Body of pancreas (tissue), 4 donors: ENCODE measurements around the gene TCF7.

Source experiments
- POLR2A ChIP-seq, 3 donors: fragments of 450-650 bp; IDR thresholded peaks; one replicate each; pipeline ENCODE4 v1.6.1; 2016; ENCODE audit warnings: antibody characterized with exemption in 3 of 3, mild to moderate bottlenecking in 2 of 3
- TF ChIP-seq, protein P1 (sequence below), 7 experiments: fragments of 450-650 bp in 4 of 7; fragments of 200-600 bp in 3 of 7; sonication (generic) in 3 of 7; IDR thresholded peaks; one replicate each; pipeline ENCODE4 v1.5.1; 2016 to 2019; ENCODE audit warnings: antibody characterized with exemption in 7 of 7

DNA sequence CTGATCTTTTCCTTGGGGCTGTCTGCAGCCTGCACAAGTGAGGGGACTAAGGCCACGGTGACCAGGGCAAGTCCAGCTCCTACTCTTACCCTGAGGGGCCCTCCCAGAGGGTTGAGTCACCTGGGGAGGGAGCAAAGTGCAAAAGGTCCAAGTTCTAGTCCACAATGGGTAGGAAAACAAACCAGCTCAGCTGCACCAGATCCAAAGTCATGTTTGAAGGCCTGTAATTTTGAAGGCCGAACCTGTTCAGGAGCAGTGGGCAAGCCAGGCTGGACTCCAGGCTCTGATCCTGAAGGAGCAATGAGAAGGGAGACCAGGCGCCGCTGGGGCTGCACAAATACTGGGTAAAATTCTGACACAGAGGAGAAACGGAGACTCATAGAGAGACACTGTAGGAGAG, 15.8 kb upstream of the TCF7 start:
- TF ChIP-seq, protein P1, sequence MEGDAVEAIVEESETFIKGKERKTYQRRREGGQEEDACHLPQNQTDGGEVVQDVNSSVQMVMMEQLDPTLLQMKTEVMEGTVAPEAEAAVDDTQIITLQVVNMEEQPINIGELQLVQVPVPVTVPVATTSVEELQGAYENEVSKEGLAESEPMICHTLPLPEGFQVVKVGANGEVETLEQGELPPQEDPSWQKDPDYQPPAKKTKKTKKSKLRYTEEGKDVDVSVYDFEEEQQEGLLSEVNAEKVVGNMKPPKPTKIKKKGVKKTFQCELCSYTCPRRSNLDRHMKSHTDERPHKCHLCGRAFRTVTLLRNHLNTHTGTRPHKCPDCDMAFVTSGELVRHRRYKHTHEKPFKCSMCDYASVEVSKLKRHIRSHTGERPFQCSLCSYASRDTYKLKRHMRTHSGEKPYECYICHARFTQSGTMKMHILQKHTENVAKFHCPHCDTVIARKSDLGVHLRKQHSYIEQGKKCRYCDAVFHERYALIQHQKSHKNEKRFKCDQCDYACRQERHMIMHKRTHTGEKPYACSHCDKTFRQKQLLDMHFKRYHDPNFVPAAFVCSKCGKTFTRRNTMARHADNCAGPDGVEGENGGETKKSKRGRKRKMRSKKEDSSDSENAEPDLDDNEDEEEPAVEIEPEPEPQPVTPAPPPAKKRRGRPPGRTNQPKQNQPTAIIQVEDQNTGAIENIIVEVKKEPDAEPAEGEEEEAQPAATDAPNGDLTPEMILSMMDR (IDR thresholded peaks at IDR 0.05) = no peak
- no peak for TF ChIP-seq POLR2A (IDR thresholded peaks at IDR 0.05)
